Vagina (tissue), 2 donors: ENCODE data around the gene AADACL4. TPM values are rescaled to one million over a fixed set of nuclear protein-coding genes. Genes with fewer than 3 reads are reported as not detected.
"Not testable (repeated sequence)": the region's sequence is repeated elsewhere in the genome, so short reads cannot be mapped to it uniquely, and the experiment has no call there.

Experiments used
- DNase-seq, 2 donors: peaks; one replicate each; pipeline ENCODE4 v3.0.0-alpha.2; 2017; ENCODE audit errors: extremely low spot score in 2 of 2
- H3K27ac ChIP-seq: fragments of 200-600 bp; sonication (generic); one replicate; pipeline ENCODE4 v1.5.1; 2019
- H3K27me3 ChIP-seq: fragments of 200-600 bp; sonication (generic); one replicate; pipeline ENCODE4 v1.5.1; 2019
- H3K36me3 ChIP-seq, 2 donors: fragments of 200-600 bp; sonication (generic); one replicate each; pipeline ENCODE4 v1.5.1; 2017 to 2019
- H3K4me1 ChIP-seq: fragments of 200-600 bp; sonication (generic); one replicate; pipeline ENCODE4 v1.5.1; 2019
- H3K4me3 ChIP-seq, 2 donors: fragments of 200-600 bp; sonication (generic); 1 replicate in 1 of 2; 2 replicates in 1 of 2; pipeline ENCODE4 v1.5.1; 2016 to 2019
- H3K9me3 ChIP-seq: fragments of 200-600 bp; sonication (generic); one replicate; pipeline ENCODE4 v1.5.1; 2019
- CTCF ChIP-seq, 3 experiments: fragments of 450-650 bp in 2 of 3; fragments of 200-600 bp in 1 of 3; sonication (generic) in 1 of 3; IDR thresholded peaks; one replicate each; pipeline ENCODE4 v1.5.1; 2017 to 2019; ENCODE audit warnings: antibody characterized with exemption in 3 of 3, mild to moderate bottlenecking in 2 of 3, moderate library complexity in 2 of 3
- POLR2A ChIP-seq, 2 donors: fragments of 450-650 bp; IDR thresholded peaks; one replicate each; pipeline ENCODE4 v1.6.1; 2017; ENCODE audit warnings: antibody characterized with exemption in 2 of 2, mild to moderate bottlenecking in 2 of 2, moderate library complexity in 2 of 2
- POLR2AphosphoS5 ChIP-seq, 2 donors: sonication (generic); formaldehyde crosslinking; IDR thresholded peaks; one replicate each; pipeline ENCODE4 v1.9.0; 2017; ENCODE audit warnings: antibody characterized with exemption in 2 of 2, mild to moderate bottlenecking in 2 of 2, low read depth in 1 of 2; ENCODE audit not compliant: insufficient read depth in 1 of 2
- intact Hi-C: fragments of 100-400 bp; cut with DNase I; formaldehyde crosslinking; loops from one replicate; pipeline ENCODE4 v1.15.1; 2023
- total RNA-seq: library from RNA; depleted of rRNA; stranded (reverse); fragments of >200 nt; gene quantifications from one replicate; pipeline ENCODE4 v1.2.3, GENCODE V29; 2016

The AADACL4 gene
- total RNA-seq, 1 donor from 2014 or later = not detected

GRCh38 chr1:12709696-12710095, 65.8 kb downstream of the AADACL4 start:
- no peak overlapping the region for H3K27ac ChIP-seq
- no peak for DNase-seq
- H3K36me3 ChIP-seq = no peaks in the 10 kb centered on the region
- H3K27me3 ChIP-seq = no peaks in the 10 kb centered on the region
- TF ChIP-seq CTCF (IDR thresholded peaks at IDR 0.05) = no peak
- no peak for TF ChIP-seq POLR2A (IDR thresholded peaks at IDR 0.05)
- no peak for TF ChIP-seq POLR2AphosphoS5 (IDR thresholded peaks at IDR 0.05; ENCODE audit: insufficient read depth in 1 of 2, low read depth in 1 of 2)
- no peaks in the 10 kb centered on the region for H3K9me3 ChIP-seq
- no peaks in the 10 kb centered on the region for H3K4me1 ChIP-seq
- intact Hi-C loops = no loop called here
- no peak overlapping the region for H3K4me3 ChIP-seq

- Histone ChIP-seq H3K27ac (no peak overlapping the region), H3K36me3 (no peaks in the 10 kb centered on the region), H3K27me3 (no peaks in the 10 kb centered on the region), H3K9me3 (no peaks in the 10 kb centered on the region), H3K4me1 (no peaks in the 10 kb centered on the region), H3K4me3 (no peak overlapping the region)
- no peak for DNase-seq
- intact Hi-C loops = no loop called here
- TF ChIP-seq POLR2AphosphoS5 (IDR thresholded peaks at IDR 0.05; ENCODE audit: insufficient read depth in 1 of 2, low read depth in 1 of 2) = no peak
- no peak for TF ChIP-seq CTCF (IDR thresholded peaks at IDR 0.05)
- no peak for TF ChIP-seq POLR2A (IDR thresholded peaks at IDR 0.05)
Observed at GRCh38 chr1:12711536-12711935, 67.7 kb downstream of the AADACL4 start.

GRCh38 chr1:12712076-12712475, 68.2 kb downstream of the AADACL4 start:
- TF ChIP-seq POLR2A (IDR thresholded peaks at IDR 0.05) = no peak
- TF ChIP-seq POLR2AphosphoS5 (IDR thresholded peaks at IDR 0.05; ENCODE audit: insufficient read depth in 1 of 2, low read depth in 1 of 2) = no peak
- no peak for TF ChIP-seq CTCF (IDR thresholded peaks at IDR 0.05)
- no peaks in the 10 kb centered on the region for H3K9me3 ChIP-seq
- no peak overlapping the region for H3K4me3 ChIP-seq
- no peak overlapping the region for H3K27ac ChIP-seq
- no peaks in the 10 kb centered on the region for H3K4me1 ChIP-seq
- H3K36me3 ChIP-seq = no peaks in the 10 kb centered on the region
- H3K27me3 ChIP-seq = no peaks in the 10 kb centered on the region
- intact Hi-C loops = no loop called here
- no peak for DNase-seq

GRCh38 chr1:12712929-12713328, 69.0 kb downstream of the AADACL4 start:
- Histone ChIP-seq H3K36me3 (no peaks in the 10 kb centered on the region), H3K4me3 (no peak overlapping the region), H3K4me1 (no peaks in the 10 kb centered on the region), H3K9me3 (no peaks in the 10 kb centered on the region), H3K27ac (no peak overlapping the region), H3K27me3 (no peaks in the 10 kb centered on the region)
- intact Hi-C loops = no loop called here
- no peak for DNase-seq
- TF ChIP-seq POLR2AphosphoS5 (IDR thresholded peaks at IDR 0.05; ENCODE audit: insufficient read depth in 1 of 2, low read depth in 1 of 2) (no peak), POLR2A (IDR thresholded peaks at IDR 0.05) (no peak), CTCF (IDR thresholded peaks at IDR 0.05) (no peak)

- intact Hi-C loops, H3K4me1 ChIP-seq, H3K27ac ChIP-seq, DNase-seq, H3K9me3 ChIP-seq, H3K4me3 ChIP-seq, H3K27me3 ChIP-seq, H3K36me3 ChIP-seq: not testable (repeated sequence)
Observed at GRCh38 chr1:12713651-12714050, 69.8 kb downstream of the AADACL4 start.
